HG02798 (cell line): ENCODE results near the gene SUSD1.
"Not testable (repeated sequence)": the region's sequence is repeated elsewhere in the genome, so short reads cannot be mapped to it uniquely, and the experiment has no call there.

Source experiments
- ATAC-seq: cut with Tn5 transposase; IDR thresholded peaks from one replicate; pipeline ENCODE4 v1.9.1; 2021; ENCODE audit warnings: mild to moderate bottlenecking; ENCODE audit not compliant: unreplicated experiment, poor library complexity

Gene SUSD1

GRCh38 chr9:112174965-112175795, at the start of gene SUSD1:
Gene SUSD1 (minus strand): TSS chr9:112175297. CDS start chr9:112175235, 62 bp downstream.
- ATAC-seq: peak; percentile 57

- peak; percentile 71 for ATAC-seq
Measured at GRCh38 chr9:112224401-112225289, 49.5 kb upstream of the SUSD1 start.

- peak; percentile 93 for ATAC-seq
Measured at GRCh38 chr9:112218908-112219307, 43.8 kb upstream of the SUSD1 start.

- no peak for ATAC-seq
Measured at GRCh38 chr9:112212926-112213325, 37.8 kb upstream of the SUSD1 start.

GRCh38 chr9:112207451-112207850, 32.4 kb upstream of the SUSD1 start:
- ATAC-seq: no peak

- ATAC-seq: no peak
Measured at GRCh38 chr9:112203536-112203935, 28.4 kb upstream of the SUSD1 start.

DNA sequence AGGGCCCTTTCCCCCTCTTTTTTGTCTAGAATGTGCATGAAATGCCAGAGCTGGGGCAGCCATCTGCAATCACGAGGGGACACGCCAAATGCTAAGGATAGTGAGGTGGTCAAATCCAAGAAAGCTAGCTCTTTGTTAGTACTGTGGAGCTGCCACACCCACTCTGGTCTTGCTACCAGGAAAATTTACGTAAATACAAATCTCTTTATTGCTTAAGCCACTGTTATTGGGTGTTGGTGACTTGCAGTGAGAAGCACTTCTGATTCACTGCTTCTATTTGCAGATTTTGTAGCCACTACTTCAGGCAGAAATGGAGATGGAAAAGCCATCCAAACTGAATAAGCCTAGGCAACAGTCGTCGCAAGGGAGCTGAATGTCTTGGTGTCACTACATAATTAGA, 25.6 kb upstream of the SUSD1 start:
- no peak for ATAC-seq

- ATAC-seq: no peak
Measured at GRCh38 chr9:112198646-112199045, 23.5 kb upstream of the SUSD1 start.

- no peak for ATAC-seq
Measured at GRCh38 chr9:112194969-112195431, 19.9 kb upstream of the SUSD1 start.

DNA sequence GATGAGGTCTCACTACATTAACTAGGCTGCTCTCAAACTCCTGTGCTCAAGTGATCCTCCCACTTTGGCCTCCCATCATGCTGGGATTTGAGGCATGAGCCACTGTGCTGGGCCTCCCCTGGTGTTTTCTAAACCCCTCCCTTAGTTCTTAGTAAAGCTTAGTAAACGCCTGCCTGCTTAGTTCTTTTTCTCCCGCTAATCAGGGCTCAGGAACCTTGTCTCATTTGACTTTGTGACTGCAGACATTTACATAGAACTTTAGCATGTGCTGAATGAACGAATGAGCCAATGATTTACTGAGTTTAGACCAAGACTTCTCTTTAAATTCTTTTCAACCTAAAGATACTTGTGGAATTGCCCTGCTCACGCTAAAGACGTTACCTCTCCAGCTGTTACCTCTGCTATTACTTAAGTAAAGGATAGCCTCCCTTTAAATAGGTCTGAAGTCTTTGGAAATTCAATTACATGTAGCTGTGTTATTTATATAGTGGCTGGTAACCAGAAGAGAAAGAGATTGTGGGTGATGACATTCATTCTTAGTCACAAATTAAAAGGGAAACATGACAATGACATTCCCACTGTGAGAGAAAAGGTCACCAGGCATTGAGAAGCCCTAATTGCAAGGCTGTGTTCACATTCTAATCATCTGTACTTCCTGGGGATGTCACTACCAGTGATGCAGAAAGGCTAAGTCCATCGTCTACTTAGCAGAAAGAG, 18.6 kb upstream of the SUSD1 start:
- ATAC-seq: no peak

- ATAC-seq: not testable (repeated sequence)
Measured at GRCh38 chr9:112190320-112190719, 15.2 kb upstream of the SUSD1 start.

DNA sequence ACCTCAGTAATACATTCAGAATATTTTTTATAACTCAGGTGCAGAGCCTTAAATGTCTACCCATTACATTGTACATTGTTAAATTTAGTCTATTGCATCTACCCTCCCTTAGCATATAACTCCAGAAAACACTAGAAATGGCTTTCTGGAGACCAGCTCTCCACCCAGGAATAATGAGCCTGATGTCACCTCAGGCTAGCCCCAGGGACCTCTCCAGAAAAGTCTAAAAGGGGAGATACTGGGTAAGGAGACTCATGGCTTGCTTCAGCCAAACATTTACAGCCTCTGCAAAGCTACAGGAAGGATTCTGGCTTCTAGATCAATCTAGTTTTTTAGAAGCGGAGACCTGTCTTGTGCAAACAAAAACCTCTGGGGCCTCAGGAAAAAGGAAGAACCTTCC, 13.8 kb upstream of the SUSD1 start:
- no peak for ATAC-seq

GRCh38 chr9:112187404-112187803, 12.3 kb upstream of the SUSD1 start:
- no peak for ATAC-seq

DNA sequence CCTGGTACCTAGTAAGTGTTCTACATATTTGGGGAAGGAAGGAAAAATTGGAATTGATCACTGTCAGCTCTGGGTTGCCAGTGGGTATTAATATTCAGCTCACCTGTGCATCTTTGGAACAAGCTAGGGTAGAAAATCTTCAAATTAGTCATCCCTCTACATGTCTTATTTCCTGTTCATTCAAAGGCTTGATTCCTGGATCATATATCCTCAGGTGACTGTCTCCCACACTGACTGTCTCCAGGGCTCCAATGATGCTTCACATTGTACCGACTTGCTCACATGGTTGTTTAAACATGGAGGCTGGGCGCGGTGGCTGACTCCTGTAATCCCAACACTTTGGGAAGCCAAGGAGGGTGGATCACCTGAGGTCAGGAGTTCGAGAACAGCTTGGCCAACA, 11.6 kb upstream of the SUSD1 start:
- ATAC-seq: no peak

GRCh38 chr9:112184946-112185345, 9.8 kb upstream of the SUSD1 start:
- ATAC-seq: no peak

DNA sequence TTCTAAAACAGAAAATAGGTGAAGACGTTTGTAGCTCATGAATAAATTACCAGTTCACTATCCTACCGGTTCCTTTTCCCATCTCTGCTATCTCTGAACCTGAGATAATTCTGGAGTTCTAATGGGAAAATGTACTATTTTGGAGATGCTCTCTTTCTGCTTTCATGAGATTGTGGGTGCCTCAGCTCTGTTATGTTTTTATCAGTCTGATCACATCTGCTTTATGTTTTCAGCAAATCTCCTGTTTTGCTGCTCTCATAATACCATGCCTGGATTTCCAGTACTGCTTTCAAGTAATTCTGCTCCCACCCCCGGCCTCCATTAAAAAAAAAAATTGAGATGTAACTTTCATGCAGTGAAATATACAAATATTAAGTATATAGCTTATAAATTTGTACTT, 9.1 kb upstream of the SUSD1 start:
- no peak for ATAC-seq

DNA sequence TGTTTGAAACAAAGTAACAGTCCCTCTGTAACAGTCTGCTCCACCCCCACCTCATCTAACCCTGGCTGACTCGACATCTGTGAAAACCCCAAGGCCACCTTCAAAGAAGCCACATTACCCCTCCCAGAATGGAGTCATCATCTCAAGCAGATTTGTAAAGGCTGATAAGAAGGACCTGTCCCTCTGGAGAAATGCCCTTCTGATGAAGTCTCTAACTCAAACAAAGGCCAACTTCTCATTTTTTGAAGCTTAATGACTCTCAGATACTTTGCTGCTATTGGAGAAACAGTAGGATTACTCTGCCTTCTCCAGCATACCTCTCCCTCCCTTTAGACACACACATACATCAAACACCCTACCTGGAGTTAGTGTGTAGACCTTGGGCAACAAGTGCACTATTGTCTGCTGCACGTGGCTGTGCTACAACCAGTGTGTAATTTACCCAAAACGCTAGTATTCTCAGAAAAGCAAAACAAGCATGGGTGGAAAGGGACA, 5.3 kb upstream of the SUSD1 start:
- no peak for ATAC-seq

GRCh38 chr9:112179816-112180215, 4.7 kb upstream of the SUSD1 start:
- no peak for ATAC-seq

DNA sequence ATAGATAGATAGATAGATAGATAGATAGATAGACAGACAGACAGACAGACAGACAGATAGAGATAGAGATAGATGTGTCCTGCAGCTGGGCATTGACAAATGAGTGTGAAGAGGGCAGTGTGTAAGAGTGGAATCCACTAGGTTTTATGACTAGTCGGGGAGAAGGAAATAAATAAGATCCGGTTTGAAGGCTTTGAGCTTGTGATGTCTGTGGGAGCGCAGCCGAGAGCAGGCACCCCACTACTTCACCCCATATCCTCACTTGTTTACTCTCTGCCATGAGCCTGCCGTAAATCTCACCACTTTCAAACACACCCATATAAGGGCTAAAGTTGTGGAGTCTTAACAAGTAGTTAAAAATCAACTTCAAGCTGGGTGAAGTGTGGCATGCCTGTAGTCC, 1.4 kb upstream of the SUSD1 start:
- no peak for ATAC-seq

- no peak for ATAC-seq
Measured at GRCh38 chr9:112175796-112176315, 759 bp upstream of the SUSD1 start.
